B cell (primary cell): ENCODE measurements around the gene RABL6.

Experiments used
- EZH2 ChIP-seq: IDR thresholded peaks from 2 replicates; pipeline ENCODE4 v1.6.1; 2012; ENCODE audit warnings: borderline replicate concordance, low read depth, mild to moderate bottlenecking, moderate library complexity, low read length; ENCODE audit not compliant: insufficient read depth, poor library complexity, severe bottlenecking
- TF ChIP-seq, protein P1 (sequence below): fragments of 200-600 bp; IDR thresholded peaks from one replicate; pipeline ENCODE4 v1.8.0; 2022; ENCODE audit warnings: antibody characterized with exemption, mild to moderate bottlenecking

GRCh38 chr9:136835162-136835931, 27.6 kb downstream of the RABL6 start:
- TF ChIP-seq, protein P1, sequence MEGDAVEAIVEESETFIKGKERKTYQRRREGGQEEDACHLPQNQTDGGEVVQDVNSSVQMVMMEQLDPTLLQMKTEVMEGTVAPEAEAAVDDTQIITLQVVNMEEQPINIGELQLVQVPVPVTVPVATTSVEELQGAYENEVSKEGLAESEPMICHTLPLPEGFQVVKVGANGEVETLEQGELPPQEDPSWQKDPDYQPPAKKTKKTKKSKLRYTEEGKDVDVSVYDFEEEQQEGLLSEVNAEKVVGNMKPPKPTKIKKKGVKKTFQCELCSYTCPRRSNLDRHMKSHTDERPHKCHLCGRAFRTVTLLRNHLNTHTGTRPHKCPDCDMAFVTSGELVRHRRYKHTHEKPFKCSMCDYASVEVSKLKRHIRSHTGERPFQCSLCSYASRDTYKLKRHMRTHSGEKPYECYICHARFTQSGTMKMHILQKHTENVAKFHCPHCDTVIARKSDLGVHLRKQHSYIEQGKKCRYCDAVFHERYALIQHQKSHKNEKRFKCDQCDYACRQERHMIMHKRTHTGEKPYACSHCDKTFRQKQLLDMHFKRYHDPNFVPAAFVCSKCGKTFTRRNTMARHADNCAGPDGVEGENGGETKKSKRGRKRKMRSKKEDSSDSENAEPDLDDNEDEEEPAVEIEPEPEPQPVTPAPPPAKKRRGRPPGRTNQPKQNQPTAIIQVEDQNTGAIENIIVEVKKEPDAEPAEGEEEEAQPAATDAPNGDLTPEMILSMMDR = no peak
- no peak for TF ChIP-seq EZH2
